Lower lobe of right lung (tissue), 2 donors: Measurements from ENCODE around the gene RPL36A. TPM values are rescaled to one million over a fixed set of nuclear protein-coding genes. Genes with fewer than 3 reads are reported as not detected.

Experiments used
- ATAC-seq, 2 donors: fragments of 200-7000 bp; cut with Tn5 transposase; one replicate each; pipeline ENCODE4 v1.9.1; 2020 to 2022; ENCODE audit warnings: mild to moderate bottlenecking in 2 of 2, moderate library complexity in 2 of 2
- DNase-seq: peaks from one replicate; pipeline ENCODE4 v3.0.0-alpha.2; 2020
- H3K27ac ChIP-seq: fragments of 200-600 bp; one replicate; pipeline ENCODE4 v1.8.0; 2022
- H3K27me3 ChIP-seq: fragments of 200-600 bp; one replicate; pipeline ENCODE4 v1.8.0; 2022; ENCODE audit warnings: low read depth
- H3K36me3 ChIP-seq: fragments of 200-600 bp; one replicate; pipeline ENCODE4 v1.8.0; 2022; ENCODE audit warnings: mild to moderate bottlenecking
- H3K4me1 ChIP-seq: fragments of 200-600 bp; one replicate; pipeline ENCODE4 v1.8.0; 2022
- H3K4me3 ChIP-seq: fragments of 200-600 bp; one replicate; pipeline ENCODE4 v1.8.0; 2022; ENCODE audit warnings: mild to moderate bottlenecking
- H3K9me3 ChIP-seq: fragments of 200-600 bp; one replicate; pipeline ENCODE4 v1.8.0; 2022
- CTCF ChIP-seq: fragments of 200-600 bp; IDR thresholded peaks from one replicate; pipeline ENCODE4 v1.8.0; 2022; ENCODE audit warnings: antibody characterized with exemption, mild to moderate bottlenecking
- intact Hi-C: fragments of 100-400 bp; cut with DNase I; formaldehyde crosslinking; loops from one replicate; pipeline ENCODE4 v1.11.0; 2022
- total RNA-seq: library from RNA; stranded (reverse); fragmentation: NEBNext Ultra II Directional; extraction: Animal tissue kit (Norgen Biotek cat#: 25700); gene quantifications from one replicate; pipeline ENCODE4 v1.2.1, GENCODE V29; 2021
- donor health status: DM: no; HTN: yes; CAD: no; lungs with severe emphysema.

The RPL36A gene
- total RNA-seq, 1 donor from 2014 or later, result 154 TPM

DNA sequence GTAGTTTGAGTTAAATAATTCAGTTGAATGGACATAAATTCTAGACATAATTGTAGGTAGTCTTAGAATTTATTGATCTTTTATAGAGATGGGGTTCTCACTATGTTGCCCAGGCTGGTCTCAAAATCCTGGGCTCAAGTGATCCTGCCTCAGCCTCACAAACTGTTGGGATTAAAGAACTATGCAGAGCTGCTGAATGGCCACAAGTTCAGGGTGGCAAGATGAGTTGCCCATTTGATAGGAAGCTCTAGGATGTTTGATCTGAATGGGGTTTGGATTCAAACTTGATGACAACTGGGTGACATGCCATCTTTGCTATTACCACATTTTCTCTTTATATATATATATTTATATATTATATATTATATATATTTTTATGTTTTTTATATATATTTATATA lies 3.6 kb downstream of the RPL36A start:
- no peak overlapping the region for H3K27ac ChIP-seq
- no peak for DNase-seq
- no peaks in the 10 kb centered on the region for H3K9me3 ChIP-seq
- intact Hi-C loops, result no loop called here
- ATAC-seq, result no peak
- H3K27me3 ChIP-seq, result no peaks in the 10 kb centered on the region
- peaks cover 23% of the 10 kb centered on the region for H3K36me3 ChIP-seq
- H3K4me1 ChIP-seq, result no peaks in the 10 kb centered on the region
- no peak overlapping the region for H3K4me3 ChIP-seq
- no peak for TF ChIP-seq CTCF

- no peaks in the 10 kb centered on the region for H3K27me3 ChIP-seq
- no peaks in the 10 kb centered on the region for H3K4me1 ChIP-seq
- no peaks in the 10 kb centered on the region for H3K9me3 ChIP-seq
- peaks cover 27% of the 10 kb centered on the region for H3K36me3 ChIP-seq
- intact Hi-C loops, result no loop called here
- H3K4me3 ChIP-seq, result no peak overlapping the region
- ATAC-seq (no peak), DNase-seq (no peak)
- H3K27ac ChIP-seq, result no peak overlapping the region
- TF ChIP-seq CTCF, result no peak
These were observed 5.0 kb downstream of the RPL36A start for GRCh38 chrX:101395789-101396188.

DNA sequence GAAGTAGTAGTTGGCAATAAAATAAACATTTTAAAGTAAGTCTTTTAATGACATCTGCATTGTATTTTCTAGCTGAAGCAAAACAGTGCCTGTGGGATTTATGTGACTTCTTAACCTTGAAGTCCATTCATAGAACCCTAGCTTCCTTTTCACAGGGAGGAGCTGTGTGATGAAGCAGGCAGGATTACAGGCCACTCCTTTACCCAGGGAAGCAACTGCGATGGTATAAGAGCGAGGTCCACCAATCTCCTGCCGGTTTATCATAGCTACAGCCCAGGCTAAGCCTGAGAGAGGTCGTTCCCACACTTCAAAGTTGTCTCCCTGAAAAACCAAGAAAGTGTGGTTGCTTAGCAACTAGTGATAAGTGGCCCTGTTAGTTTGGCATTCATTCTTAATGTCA lies 7.0 kb downstream of the RPL36A start:
- Histone ChIP-seq H3K4me3 (no peak overlapping the region), H3K9me3 (no peaks in the 10 kb centered on the region), H3K27ac (no peak overlapping the region), H3K36me3 (peaks cover 35% of the 10 kb centered on the region), H3K4me1 (no peaks in the 10 kb centered on the region), H3K27me3 (no peaks in the 10 kb centered on the region)
- ATAC-seq (no peak), DNase-seq (no peak)
- intact Hi-C loops, result no loop called here
- TF ChIP-seq CTCF, result no peak

DNA sequence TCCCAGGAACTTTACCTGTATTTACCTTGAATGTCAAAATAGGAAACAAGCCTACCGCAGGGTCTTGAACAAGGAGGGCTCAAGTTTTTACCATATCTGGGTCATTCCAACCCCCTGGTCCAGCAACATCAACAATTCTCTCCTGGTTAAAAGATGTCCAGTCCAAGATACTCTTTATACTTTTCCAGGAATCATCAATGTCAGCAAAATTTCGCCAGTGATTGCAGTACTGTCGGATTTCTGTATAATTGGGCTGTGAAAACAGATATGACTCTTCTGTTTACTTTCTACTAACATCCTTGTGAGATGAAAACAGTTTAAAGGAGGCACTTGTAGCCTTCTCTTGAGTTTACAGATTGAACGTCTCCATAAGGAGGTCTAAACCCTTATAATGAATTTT lies 7.9 kb downstream of the RPL36A start:
- ATAC-seq, result no peak
- no peak overlapping the region for H3K4me3 ChIP-seq
- no peaks in the 10 kb centered on the region for H3K27me3 ChIP-seq
- no peaks in the 10 kb centered on the region for H3K9me3 ChIP-seq
- H3K27ac ChIP-seq, result no peak overlapping the region
- no peak for TF ChIP-seq CTCF
- intact Hi-C loops, result no loop called here
- no peaks in the 10 kb centered on the region for H3K4me1 ChIP-seq
- peaks cover 31% of the 10 kb centered on the region for H3K36me3 ChIP-seq
- DNase-seq, result no peak

DNA sequence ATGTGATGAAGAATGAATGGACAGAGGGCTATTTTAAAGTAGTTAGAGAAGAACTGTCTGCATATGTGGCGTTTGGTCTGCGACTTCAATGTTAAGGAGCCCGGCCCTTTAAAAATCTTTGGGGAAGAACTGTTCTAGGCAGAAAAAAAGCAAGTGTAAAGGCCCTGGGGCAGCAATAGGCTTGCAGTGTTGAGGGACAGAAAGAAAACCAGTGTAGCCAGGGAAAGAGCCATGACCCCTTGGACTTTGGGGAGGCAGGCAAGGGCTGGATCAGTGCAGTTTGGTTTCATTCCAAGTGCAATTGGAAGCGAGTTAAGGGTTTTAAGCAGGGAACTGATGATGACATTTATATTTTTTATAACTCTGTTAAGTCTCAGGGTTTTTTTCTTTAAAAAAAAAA lies 9.0 kb downstream of the RPL36A start:
- H3K27ac ChIP-seq, result no peak overlapping the region
- no peaks in the 10 kb centered on the region for H3K4me1 ChIP-seq
- peaks cover 32% of the 10 kb centered on the region for H3K36me3 ChIP-seq
- DNase-seq (no peak), ATAC-seq (no peak)
- no peaks in the 10 kb centered on the region for H3K27me3 ChIP-seq
- no peak overlapping the region for H3K4me3 ChIP-seq
- H3K9me3 ChIP-seq, result no peaks in the 10 kb centered on the region
- intact Hi-C loops, result no loop called here
- no peak for TF ChIP-seq CTCF
